ENCODE data around the gene DYNLT5. TPM values are rescaled to one million over a fixed set of nuclear protein-coding genes. Genes with fewer than 3 reads are reported as not detected.
"Not testable (repeated sequence)": the region's sequence is repeated elsewhere in the genome, so short reads cannot be mapped to it uniquely, and the experiment has no call there.

The DYNLT5 gene
- polyA plus RNA-seq, 5 donors, result 6.9 to 12.5 (median 10.1) TPM

DNA sequence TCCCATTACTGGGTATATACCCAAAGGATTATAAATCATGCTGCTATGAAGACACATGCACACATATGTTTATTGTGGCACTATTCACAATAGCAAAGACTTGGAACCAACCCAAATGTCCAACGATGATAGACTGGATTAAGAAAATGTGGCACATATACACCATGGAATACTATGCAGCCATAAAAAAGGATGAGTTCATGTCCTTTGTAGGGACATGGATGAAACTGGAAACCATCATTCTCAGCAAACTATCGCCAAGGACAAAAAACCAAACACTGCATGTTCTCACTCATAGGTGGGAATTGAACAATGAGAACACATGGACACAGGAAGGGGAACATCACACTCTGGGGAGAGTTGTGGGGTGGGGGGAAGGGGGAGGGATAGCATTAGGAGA lies 33.5 kb downstream of the DYNLT5 start:
- not testable (repeated sequence) for DNase-seq

DNA sequence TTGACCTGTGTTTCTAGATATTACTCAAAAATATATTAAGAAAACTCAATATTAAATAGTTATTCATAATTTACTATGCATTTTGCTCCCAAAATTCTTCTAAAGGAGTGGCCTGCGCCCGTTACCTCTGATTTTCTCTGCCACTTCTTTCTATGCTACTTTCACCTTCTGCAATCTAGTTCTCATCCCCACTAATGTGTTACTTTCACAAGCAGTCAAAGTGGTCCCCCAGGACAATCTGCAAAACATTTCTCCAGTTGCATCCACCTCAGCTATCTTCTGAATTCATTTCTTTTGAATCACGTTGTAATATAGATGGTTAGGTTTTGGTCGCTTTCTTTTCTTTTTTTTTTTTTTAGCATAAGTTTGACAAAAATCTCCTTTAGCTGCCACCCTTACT lies 35.4 kb downstream of the DYNLT5 start:
- no peak for DNase-seq

DNA sequence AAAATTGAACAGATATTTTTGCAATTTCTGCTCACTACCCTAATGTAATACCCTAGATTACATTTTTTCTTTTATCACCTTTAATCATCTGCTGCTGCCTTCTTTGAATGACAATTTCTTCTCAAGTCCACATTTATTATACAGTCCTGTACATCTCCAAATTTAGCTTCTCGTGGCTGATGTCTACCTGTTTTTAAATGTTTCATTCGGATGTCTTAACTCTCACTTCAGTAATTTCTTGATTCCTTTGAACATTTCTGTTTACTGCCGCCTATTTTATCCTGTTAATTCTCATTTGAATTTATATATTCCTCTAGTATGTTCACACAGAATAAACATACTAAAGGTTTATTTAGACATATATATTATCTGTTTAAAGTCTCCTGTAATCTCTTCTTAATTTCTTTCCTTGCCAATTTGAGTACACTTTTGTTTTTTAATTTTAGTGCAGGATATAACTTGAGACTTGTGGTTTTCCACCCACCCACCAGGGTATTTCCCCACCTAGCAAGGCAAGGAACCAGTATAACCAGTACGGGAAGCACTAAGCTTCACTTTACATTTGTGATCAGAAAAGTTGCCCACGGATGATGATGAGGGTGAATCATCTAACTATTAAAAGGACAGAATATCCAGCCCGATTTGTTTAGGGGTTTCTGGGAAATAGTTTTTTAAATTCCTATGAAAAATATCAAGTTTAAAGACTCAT lies 36.1 kb downstream of the DYNLT5 start:
- DNase-seq, result no peak

DNA sequence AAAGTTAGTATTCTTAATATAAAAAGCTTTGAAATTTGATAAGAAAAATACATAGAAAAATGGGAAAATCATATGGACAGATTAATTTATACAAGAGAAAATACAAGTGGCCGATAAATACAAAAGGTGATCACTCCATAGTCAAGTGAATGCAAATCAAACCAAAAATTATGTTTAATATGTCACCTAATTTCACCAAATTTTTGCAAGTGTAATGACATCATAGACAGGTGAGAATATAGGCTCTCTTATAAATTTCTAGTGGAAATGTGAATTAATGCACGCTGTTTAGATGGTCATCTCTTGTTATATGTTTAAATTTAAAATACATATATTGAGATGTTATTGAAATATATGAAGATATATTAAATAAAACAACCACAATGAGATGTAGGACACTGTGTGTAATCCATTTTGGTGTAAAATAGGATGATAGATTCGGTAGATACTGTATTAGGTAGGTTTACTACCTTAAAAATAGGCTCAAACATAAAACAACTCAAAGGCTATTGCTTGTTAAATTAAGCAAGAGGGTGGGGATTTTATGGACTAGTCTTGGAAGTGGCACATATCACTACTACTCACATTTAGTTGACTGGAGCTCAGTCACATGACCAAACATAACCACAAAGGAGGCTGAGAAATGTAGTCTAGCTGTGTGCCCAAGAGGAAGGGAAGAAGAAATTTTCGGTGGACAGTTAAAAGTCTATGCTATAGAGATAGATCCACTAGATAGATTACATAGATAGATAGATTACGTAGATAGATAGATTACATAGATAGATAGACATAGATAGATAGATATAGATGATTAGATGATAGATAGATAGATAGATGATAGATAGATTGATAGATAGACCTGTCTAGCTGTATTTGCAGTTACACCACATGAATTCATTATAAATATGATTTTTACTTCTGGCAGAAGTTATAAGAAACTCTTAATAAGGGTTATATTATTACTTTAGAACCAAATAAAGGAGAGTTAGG lies 39.7 kb downstream of the DYNLT5 start:
- no peak for DNase-seq

DNA sequence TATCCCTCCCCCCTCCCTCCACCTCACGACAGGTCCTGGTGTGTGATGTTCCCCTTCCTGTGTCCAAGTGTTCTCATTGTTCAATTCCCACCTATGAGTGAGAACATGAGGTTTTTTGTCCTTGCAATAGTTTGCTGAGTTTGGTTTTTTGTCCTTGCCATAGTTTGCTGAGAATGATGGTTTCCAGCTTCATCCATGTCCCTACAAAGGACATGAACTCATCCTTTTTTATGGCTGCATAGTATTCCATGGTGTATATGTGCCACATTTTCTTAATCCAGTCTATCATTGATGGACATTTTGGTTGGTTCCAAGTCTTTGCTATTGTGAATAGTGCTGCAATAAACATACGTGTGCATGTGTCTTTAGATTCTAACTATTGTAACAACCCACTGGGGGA lies 43.6 kb downstream of the DYNLT5 start:
- DNase-seq, result not testable (repeated sequence)

DNA sequence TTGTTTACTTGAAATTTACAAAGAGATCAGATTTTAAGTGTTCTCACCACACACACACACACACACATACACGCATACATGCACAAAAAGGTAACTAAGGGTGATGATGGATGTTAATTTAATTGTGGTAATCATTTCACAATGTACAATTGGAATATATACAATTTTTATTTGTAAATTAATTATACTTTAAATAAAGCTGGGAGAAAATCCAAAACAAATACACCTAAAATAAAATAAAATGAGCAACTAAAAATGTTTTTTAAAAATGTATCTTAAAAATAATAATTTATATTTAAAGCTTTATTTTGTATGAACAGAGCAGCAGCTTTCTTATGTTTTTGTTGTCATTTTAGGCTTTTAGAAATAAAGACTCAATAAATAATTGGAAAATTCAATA lies 57.0 kb downstream of the DYNLT5 start:
- no peak for DNase-seq

DNA sequence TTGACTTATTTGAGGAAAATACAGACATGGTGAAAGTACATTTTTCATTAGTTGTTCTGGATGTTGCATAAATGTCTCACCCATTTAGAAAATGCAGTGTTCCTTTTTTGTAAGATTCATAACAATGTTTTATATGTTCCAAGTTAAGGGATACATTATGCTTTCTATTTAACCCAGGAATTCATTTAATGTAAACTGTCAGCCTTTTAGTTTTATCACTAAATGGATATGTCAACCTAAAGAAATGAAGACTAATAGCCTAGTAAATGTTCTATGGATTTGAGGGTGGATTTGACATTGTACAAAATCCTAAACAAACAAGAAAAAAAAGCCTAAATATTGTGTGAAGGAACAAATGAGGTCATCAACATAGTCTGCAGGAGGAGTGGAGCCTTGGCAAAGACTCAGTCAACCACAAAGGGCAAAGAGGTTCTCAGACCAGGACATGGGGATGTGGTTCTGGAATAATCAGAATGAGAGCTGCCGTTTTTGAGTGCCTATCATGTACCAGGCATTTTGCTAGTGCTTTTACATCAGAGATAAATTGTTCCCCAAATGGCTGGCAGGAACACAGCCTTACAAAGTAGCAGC lies 57.6 kb downstream of the DYNLT5 start:
- DNase-seq, result no peak

DNA sequence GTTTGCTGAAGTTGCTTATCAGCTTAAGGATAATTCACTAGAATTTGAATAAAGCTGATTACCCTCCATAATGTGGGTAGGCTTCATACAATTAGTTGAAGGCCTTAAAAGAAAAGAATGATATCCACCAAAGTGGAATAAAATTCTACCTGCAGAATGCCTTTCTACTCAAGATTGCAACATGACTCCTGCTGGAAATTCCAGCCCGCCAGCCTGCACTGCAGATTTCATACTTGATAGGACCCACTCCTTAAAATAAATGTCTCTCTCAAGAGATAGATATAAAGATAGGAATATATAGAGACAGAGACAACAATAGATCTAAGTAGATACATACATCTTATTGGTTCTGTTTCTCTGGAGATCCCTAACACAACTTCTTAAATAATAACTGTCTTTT lies 72.5 kb downstream of the DYNLT5 start:
- DNase-seq, result no peak

Other genes with a start within 250 kb of the DYNLT5 start
- gene SGIP1, start 218.3 kb upstream of the DYNLT5 start, polyA plus RNA-seq (ENCODE audit: insufficient read depth in 1 of 5, insufficient read length in 5 of 5, low replicate concordance in 1 of 5), result 10 to 100 TPM in 3 of 5 donors, 1 to 10 TPM in 2; 8.2 to 16.0 (median 10.5) TPM
- gene INSL5, start 48.8 kb downstream of the DYNLT5 start, polyA plus RNA-seq (ENCODE audit: insufficient read depth in 1 of 5, insufficient read length in 5 of 5, low replicate concordance in 1 of 5), result under 1 TPM in 1 of 5 donors, not detected in 4; 0.29 TPM
- 10 to 100 TPM in 4 of 5 donors, 1 to 10 TPM in 1; 9.0 to 13.3 (median 11.3) TPM for gene DNAI4, start 172.4 kb downstream of the DYNLT5 start, polyA plus RNA-seq (ENCODE audit: insufficient read depth in 1 of 5, insufficient read length in 5 of 5, low replicate concordance in 1 of 5)
- gene MIER1, start 172.5 kb downstream of the DYNLT5 start, polyA plus RNA-seq (ENCODE audit: insufficient read depth in 1 of 5, insufficient read length in 5 of 5, low replicate concordance in 1 of 5), result 10 to 100 TPM; 26.4 to 41.1 (median 34.7) TPM

Data from right lung (tissue), 5 donors.